Measurements from ENCODE around the gene C16orf87.
A peak's percentile ranks its signal among the peaks of the same experiment; 100 is the strongest.
"Not testable (repeated sequence)": the region's sequence is repeated elsewhere in the genome, so short reads cannot be mapped to it uniquely, and the experiment has no call there.

Gene C16orf87, protein sequence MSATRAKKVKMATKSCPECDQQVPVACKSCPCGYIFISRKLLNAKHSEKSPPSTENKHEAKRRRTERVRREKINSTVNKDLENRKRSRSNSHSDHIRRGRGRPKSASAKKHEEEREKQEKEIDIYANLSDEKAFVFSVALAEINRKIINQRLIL

DNA sequence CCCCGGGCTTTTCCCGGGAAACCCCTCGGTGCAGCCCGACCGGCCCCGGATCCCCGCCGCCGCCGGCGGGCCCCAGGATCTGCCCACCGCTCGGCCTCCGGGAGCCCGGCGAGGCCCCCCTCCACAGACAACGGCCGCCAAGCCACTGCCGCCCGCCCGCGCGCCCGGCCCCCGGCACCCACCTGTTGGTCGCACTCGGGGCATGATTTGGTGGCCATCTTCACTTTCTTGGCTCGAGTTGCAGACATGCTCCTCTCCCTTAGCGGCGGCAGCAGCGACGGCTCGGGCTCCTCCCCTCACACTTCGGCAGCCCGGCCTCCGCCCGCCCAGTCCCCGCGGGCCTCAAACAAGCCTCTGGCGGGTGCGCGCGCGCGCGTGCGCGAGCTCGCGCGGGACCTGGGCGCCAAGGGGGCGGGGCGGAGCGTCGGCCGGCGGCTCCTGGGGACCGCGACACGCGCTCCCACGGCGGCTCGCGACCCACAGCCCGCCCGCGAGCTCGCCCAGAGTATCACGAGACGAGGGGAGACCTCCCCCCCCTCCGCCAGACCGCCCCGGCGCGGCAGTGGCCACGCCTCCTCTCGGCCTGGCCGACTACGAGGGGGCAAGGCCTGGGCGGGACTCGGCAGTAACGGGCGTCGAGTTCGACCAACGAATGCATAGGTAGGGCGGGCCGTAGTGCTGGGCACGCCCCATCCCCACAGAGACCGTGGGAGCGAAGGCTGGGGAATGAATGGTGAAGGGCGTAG, at the start of gene C16orf87:
C16orf87 (minus strand) TSS at position 279 of the 746 bp plus-strand sequence; CDS start at position 248, 31 bp downstream.
- POLR2A ChIA-PET, result interaction anchor here (0.6 kb wide), 1 partner anchor 9 kb away, joined by 3 read pairs; no protein-coding TSS in a partner anchor
- CTCF ChIA-PET, result interaction anchor here (0.7 to 1.6 kb wide), 7 partner anchors 20 to 311 kb away, joined by 3 to 5 read pairs (median 3); no protein-coding TSS in a partner anchor
- peak; percentile 95 for DNase-seq (ENCODE audit: extremely low spot score)
- TF ChIP-seq, protein P1, sequence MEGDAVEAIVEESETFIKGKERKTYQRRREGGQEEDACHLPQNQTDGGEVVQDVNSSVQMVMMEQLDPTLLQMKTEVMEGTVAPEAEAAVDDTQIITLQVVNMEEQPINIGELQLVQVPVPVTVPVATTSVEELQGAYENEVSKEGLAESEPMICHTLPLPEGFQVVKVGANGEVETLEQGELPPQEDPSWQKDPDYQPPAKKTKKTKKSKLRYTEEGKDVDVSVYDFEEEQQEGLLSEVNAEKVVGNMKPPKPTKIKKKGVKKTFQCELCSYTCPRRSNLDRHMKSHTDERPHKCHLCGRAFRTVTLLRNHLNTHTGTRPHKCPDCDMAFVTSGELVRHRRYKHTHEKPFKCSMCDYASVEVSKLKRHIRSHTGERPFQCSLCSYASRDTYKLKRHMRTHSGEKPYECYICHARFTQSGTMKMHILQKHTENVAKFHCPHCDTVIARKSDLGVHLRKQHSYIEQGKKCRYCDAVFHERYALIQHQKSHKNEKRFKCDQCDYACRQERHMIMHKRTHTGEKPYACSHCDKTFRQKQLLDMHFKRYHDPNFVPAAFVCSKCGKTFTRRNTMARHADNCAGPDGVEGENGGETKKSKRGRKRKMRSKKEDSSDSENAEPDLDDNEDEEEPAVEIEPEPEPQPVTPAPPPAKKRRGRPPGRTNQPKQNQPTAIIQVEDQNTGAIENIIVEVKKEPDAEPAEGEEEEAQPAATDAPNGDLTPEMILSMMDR (IDR thresholded peaks at IDR 0.05; ENCODE audit: control extremely low read depth, extremely low read depth, low read depth, missing control alignments), result no peak

- ChIA-PET CTCF (interaction anchor here (0.8 to 2.7 kb wide), 6 partner anchors 12 to 202 kb away, joined by 3 to 15 read pairs (median 4); no protein-coding TSS in a partner anchor), POLR2A (no interaction called here)
- DNase-seq (ENCODE audit: extremely low spot score), result no peak
- TF ChIP-seq, protein P1 (IDR thresholded peaks at IDR 0.05; ENCODE audit: control extremely low read depth, extremely low read depth, low read depth, missing control alignments), result no peak
These were observed 44.3 kb upstream of the C16orf87 start for GRCh38 chr16:46875243-46875642.

- no peak for DNase-seq (ENCODE audit: extremely low spot score)
- TF ChIP-seq, protein P1 (IDR thresholded peaks at IDR 0.05; ENCODE audit: control extremely low read depth, extremely low read depth, low read depth, missing control alignments), result no peak
- ChIA-PET POLR2A (no interaction called here), CTCF (interaction anchor here (0.9 to 2.7 kb wide), 9 partner anchors 9 to 243 kb away, joined by 3 to 8 read pairs (median 4); no protein-coding TSS in a partner anchor)
These were observed 42.2 kb upstream of the C16orf87 start for GRCh38 chr16:46873201-46873600.

GRCh38 chr16:46871597-46871996, 40.6 kb upstream of the C16orf87 start:
- POLR2A ChIA-PET, result no interaction called here

GRCh38 chr16:46868891-46869290, 37.9 kb upstream of the C16orf87 start:
- POLR2A ChIA-PET; DNase-seq (ENCODE audit: extremely low spot score): not testable (repeated sequence)
- CTCF ChIA-PET, result interaction anchor here (8.7 kb wide), 1 partner anchor 16 kb away, joined by 56 read pairs; no protein-coding TSS in a partner anchor

More at GRCh38 chr16:46871597-46871996, 40.6 kb upstream of the C16orf87 start:
- CTCF ChIA-PET, result no interaction called here
- DNase-seq (ENCODE audit: extremely low spot score), result no peak
- TF ChIP-seq, protein P1 (IDR thresholded peaks at IDR 0.05; ENCODE audit: control extremely low read depth, extremely low read depth, low read depth, missing control alignments), result no peak

DNA sequence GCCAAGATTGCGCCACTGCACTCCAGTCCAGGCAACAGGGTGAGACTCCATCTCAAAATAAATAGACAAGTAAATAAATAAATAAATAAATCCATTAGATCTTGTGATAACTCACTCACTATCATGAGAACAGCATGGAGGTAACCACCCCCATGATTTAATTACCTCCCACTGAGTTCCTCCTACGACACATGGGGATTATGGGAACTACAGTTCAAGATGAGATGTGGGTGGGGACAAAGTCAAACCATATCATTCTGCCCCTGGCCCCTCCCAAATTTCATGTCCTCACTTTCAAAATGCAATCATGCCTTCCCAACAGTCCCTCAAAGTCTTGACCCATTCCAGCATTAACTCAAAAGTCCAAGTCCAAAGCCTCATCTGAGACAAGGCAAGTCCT, 36.5 kb upstream of the C16orf87 start:
- POLR2A ChIA-PET, result not testable (repeated sequence)
- CTCF ChIA-PET, result interaction anchor here (0.9 to 8.7 kb wide), 4 partner anchors 9 to 41 kb away, joined by 3 to 56 read pairs (median 4); no protein-coding TSS in a partner anchor

GRCh38 chr16:46866286-46866685, 35.3 kb upstream of the C16orf87 start:
- TF ChIP-seq, protein P1 (IDR thresholded peaks at IDR 0.05; ENCODE audit: control extremely low read depth, extremely low read depth, low read depth, missing control alignments), result no peak
- DNase-seq (ENCODE audit: extremely low spot score), result no peak
- CTCF ChIA-PET, result interaction anchor here (1.3 to 8.7 kb wide), 6 partner anchors 8 to 193 kb away, joined by 3 to 56 read pairs (median 5); no protein-coding TSS in a partner anchor
- POLR2A ChIA-PET, result no interaction called here

More for the DNA sequence above, 36.5 kb upstream of the C16orf87 start:
- not testable (repeated sequence) for DNase-seq (ENCODE audit: extremely low spot score)
